ENCODE measurements around the gene AEN.
A peak's percentile ranks its signal among the peaks of the same experiment; 100 is the strongest.

The AEN gene

DNA sequence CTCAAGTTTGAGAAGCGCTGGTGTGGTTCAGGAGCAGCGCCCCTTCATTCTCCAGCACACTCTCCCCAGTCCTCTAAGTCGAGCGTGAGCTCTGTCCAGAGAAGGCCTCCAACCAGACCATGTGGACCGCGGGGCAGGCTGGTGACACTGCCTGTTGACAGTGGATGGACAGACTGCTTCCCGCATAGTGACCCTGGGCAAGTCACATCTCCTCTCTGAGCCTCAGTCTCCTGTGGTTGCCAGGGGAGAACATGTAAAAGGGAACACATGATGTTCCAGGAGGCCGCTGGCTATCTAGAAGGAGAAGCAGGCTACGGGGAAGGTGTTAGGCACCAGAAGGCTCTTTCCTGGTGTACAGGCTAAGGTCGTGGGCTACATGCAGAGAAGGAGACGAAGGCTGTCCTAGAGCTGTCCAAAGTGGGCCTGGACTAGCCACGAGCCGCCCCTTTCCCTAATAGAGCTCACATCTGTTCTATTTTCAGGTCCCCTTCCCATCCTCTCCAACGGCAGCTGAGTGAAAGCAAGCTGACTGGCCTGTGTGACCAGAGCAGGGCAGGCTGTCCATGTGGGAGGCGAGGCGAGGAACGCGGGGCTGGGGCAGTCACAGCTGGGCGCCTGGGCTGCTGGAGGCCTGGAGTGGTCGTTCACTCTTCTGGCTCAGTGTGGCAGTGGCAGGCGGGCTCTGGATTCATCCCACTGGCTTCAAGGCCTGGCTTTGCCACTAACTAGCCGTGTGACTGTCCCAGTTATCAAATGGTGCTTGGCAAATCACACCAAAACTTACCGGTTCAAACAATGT is 28.8 kb downstream of the AEN start:
- no peak for DNase-seq (ENCODE audit: low spot score)

DNA sequence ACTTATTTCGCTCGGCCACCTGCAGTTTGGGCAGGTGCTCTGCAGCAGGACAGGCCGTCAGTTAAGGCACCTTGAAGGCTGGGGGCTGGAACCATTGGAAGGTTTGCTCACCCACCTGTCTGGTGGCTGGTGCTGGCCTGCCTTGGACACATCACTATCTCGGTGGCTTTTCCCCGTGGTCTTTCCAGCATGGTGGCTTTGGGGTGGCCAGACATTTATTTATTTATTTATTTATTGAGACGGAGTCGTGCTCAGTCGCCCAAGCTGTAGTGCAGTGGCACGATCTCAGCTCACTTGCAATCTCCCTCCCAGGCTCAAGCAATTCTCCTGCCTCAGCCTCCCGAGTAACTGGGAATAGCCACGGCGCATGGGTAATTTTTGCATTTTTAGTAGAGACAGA is 29.4 kb downstream of the AEN start:
- no peak for DNase-seq (ENCODE audit: low spot score)

- DNase-seq (ENCODE audit: low spot score) = no peak
These were observed 30.1 kb downstream of the AEN start for GRCh38 chr15:88651136-88651732.

GRCh38 chr15:88651971-88652370 is 30.8 kb downstream of the AEN start:
- DNase-seq (ENCODE audit: low spot score) = no peak

- no peak for DNase-seq (ENCODE audit: low spot score)
These were observed 31.5 kb downstream of the AEN start for GRCh38 chr15:88652456-88653199.

DNA sequence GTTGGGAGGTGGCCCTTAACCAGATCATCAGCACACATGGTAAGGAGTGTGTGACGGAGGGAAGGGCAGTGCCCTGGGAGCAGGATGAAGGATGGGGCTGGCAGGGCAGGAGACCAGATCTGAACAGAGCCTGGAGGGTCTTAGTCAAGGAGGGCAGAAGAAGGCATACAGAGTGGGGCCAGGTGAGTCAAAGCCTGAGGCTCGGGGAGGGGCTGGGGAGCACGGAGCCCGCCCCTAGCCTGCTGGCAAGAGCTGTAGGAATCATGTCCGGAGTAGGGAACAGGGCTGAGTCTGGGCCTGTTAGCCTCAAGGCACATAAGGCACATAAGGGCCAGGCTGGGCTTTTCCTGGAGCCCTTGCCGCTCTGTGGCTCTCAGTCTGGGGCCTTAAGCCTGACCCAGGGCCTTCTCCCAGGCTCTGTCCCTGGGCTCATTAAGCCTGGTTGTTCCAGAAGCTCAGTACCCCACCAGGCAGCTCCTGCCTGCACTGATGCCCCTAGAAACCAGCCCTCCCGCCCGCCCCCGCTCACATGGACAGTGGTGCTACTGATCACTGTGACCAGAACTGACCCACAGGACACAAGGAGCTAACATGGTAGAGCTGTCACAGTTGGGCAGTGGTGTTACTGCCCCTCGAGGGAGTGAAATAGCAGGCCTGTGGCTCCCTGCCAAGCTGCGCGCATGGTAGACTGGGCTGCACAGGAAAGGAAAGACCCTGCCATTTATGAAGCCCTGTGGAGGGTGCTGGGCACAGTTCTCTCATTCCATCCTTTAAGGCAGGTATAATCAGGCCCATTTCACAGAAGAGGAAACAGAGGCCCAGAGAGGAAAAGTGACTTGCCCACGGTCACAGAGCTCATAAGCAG is 32.3 kb downstream of the AEN start:
- no peak for DNase-seq (ENCODE audit: low spot score)

GRCh38 chr15:88654430-88655102 is 33.4 kb downstream of the AEN start:
- no peak for DNase-seq (ENCODE audit: low spot score)

DNA sequence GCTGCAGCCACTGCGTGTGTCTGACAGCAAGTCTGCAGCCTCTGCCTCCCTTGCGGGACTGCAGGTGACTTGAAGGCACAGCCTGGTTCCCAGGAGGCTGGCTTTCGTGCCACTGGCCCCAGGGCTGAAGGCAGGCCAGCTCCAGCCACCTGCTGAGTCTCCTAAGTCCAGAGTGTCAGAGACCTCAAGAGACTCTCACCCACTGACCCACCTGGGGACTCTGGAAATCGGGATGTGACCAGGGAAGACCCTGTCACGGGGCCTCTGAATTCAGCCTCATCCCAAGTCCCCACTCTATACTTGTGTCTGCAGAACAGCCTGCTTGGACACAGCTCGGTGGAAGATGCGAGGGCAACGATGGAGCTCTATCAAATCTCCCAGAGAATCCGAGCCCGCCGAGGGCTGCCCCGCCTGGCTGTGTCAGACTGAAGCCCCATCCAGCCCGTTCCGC is 34.0 kb downstream of the AEN start:
- no peak for DNase-seq (ENCODE audit: low spot score)

GRCh38 chr15:88655800-88656488 is 34.8 kb downstream of the AEN start:
- DNase-seq (ENCODE audit: low spot score) = no peak

GRCh38 chr15:88656760-88657221 is 35.7 kb downstream of the AEN start:
- DNase-seq (ENCODE audit: low spot score) = no peak

- peak; percentile 80 for DNase-seq (ENCODE audit: low spot score)
These were observed 36.4 kb downstream of the AEN start for GRCh38 chr15:88657326-88658069.

GRCh38 chr15:88658070-88658965 is 37.2 kb downstream of the AEN start:
- DNase-seq (ENCODE audit: low spot score) = no peak

- no peak for DNase-seq (ENCODE audit: low spot score)
These were observed 38.1 kb downstream of the AEN start for GRCh38 chr15:88658972-88659931.

DNA sequence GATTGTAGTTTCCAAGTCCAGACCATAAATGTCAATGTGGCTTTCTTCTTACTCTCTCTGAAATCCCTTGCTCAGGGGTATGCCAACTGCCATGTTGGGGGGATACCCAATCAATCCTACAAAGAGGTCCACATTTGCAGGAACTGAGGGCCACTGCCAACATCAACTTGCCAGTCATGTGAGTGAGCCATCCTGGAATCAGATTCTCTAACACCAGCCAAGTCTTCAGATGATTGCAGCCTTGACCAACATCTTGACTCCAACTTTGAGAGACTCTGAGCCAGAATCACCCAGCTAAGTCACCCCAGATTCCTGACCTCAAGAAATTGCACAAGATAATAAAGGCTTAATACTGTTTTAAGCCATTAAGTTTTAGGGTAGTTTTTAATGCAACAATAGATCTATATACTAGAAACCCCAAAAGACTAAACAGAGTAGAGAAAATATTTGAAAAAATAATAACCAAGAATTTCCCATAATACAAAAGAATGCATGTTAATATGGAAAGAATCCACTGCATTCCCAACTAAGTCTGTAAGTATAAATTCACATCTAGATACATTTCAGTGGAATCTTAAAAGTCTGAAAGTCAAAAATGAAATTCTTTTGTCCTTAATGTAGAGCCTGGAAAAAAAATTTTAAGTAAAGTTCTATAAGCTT is 40.0 kb downstream of the AEN start:
- no peak for DNase-seq (ENCODE audit: low spot score)

- DNase-seq (ENCODE audit: low spot score) = no peak
These were observed 40.8 kb downstream of the AEN start for GRCh38 chr15:88661761-88662556.

DNA sequence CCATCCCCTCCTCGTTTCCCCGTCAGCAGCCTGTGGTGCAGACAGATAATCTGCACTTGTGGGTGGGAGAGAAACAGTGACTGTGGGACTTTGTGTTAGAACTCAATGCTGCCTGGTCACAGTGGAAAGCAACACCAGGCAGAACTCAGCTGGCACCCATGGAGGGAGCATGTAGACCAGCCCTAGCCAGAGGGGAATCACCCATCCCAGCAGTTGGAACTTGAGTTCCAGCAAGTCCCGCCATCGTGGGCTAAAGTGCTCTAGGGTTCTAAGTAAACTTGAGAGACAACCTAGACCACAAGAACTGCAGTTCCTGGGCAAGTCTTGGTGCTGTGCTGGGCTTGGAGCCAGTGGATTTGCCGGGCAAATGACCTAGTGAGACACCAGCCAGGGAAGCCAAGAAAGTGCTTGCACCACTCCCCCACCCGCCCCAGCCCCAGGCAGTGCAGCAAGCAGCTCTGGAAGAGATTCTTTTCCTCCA is 42.0 kb downstream of the AEN start:
- DNase-seq (ENCODE audit: low spot score) = no peak

Measured in HuH-7.5 (cell line).